ENCODE data around the gene LNX2. TPM values are rescaled to one million over a fixed set of nuclear protein-coding genes. Genes with fewer than 3 reads are reported as not detected.

The LNX2 gene
- 4.0 TPM for total RNA-seq
- long read RNA-seq, partial matches to known transcripts, result 0 of 4 reads
- long read RNA-seq, other reads (novel, unspliced or antisense), result 4 of 4 reads

- DNase-seq (ENCODE audit: low spot score), result peak; percentile 99
These were observed at the start of gene LNX2 for GRCh38 chr13:27620377-27621115. Gene LNX2, minus strand, starts transcription at chr13:27620529. Its CDS starts 38,826 bp downstream, at chr13:27581703.

GRCh38 chr13:27667946-27668345 lies 47.6 kb upstream of the LNX2 start:
- DNase-seq (ENCODE audit: low spot score), result no peak

GRCh38 chr13:27666951-27667350 lies 46.6 kb upstream of the LNX2 start:
- no peak for DNase-seq (ENCODE audit: low spot score)

GRCh38 chr13:27665761-27666160 lies 45.4 kb upstream of the LNX2 start:
- no peak for DNase-seq (ENCODE audit: low spot score)

- DNase-seq (ENCODE audit: low spot score), result no peak
These were observed 45.0 kb upstream of the LNX2 start for GRCh38 chr13:27665333-27665732.

GRCh38 chr13:27663947-27664346 lies 43.6 kb upstream of the LNX2 start:
- DNase-seq (ENCODE audit: low spot score), result no peak

GRCh38 chr13:27662738-27663470 lies 42.6 kb upstream of the LNX2 start:
- DNase-seq (ENCODE audit: low spot score), result no peak

- DNase-seq (ENCODE audit: low spot score), result no peak
These were observed 40.7 kb upstream of the LNX2 start for GRCh38 chr13:27661017-27661416.

- no peak for DNase-seq (ENCODE audit: low spot score)
These were observed 40.2 kb upstream of the LNX2 start for GRCh38 chr13:27660511-27660910.

- no peak for DNase-seq (ENCODE audit: low spot score)
These were observed 39.0 kb upstream of the LNX2 start for GRCh38 chr13:27659145-27659865.

GRCh38 chr13:27658546-27658945 lies 38.2 kb upstream of the LNX2 start:
- DNase-seq (ENCODE audit: low spot score), result no peak

GRCh38 chr13:27657724-27658123 lies 37.4 kb upstream of the LNX2 start:
- no peak for DNase-seq (ENCODE audit: low spot score)

- DNase-seq (ENCODE audit: low spot score), result no peak
These were observed 34.5 kb upstream of the LNX2 start for GRCh38 chr13:27654816-27655215.

- DNase-seq (ENCODE audit: low spot score), result no peak
These were observed 33.7 kb upstream of the LNX2 start for GRCh38 chr13:27654059-27654458.

GRCh38 chr13:27650312-27650711 lies 30.0 kb upstream of the LNX2 start:
- no peak for DNase-seq (ENCODE audit: low spot score)

- no peak for DNase-seq (ENCODE audit: low spot score)
These were observed 24.0 kb upstream of the LNX2 start for GRCh38 chr13:27644302-27644701.

GRCh38 chr13:27643334-27644132 lies 23.2 kb upstream of the LNX2 start:
- DNase-seq (ENCODE audit: low spot score), result no peak

GRCh38 chr13:27641711-27642502 lies 21.6 kb upstream of the LNX2 start:
- no peak for DNase-seq (ENCODE audit: low spot score)

- no peak for DNase-seq (ENCODE audit: low spot score)
These were observed 18.9 kb upstream of the LNX2 start for GRCh38 chr13:27639186-27639585.

GRCh38 chr13:27638521-27638920 lies 18.2 kb upstream of the LNX2 start:
- no peak for DNase-seq (ENCODE audit: low spot score)

All from mesenteric fat pad (tissue), 1 donor.